ENCODE results near the gene RTTN.

Gene RTTN

DNA sequence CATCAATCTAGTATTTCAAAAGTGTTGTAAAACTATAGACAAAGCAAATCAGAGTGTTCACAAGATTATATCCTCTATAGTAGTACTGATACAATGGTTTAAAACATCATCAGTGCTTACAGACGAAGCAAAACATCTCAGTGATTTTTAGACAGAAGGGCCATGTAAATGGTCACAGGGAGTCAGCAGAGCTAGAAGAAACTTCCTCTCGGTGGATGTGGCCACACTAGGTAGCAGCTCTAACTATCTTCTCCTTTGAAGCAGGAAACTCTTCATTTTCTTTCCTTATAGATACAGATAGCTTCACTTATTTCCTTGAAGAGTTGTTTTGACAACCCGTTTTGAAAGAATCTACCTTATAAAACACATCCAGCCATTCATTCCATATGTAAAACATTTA is 177.4 kb downstream of the RTTN start:
- Histone ChIP-seq H3K27me3 (ENCODE audit: control insufficient read depth, insufficient read depth, low read length) (no peaks in the 10 kb centered on the region), H3K4me3 (ENCODE audit: low read depth, low read length) (no peak overlapping the region), H3K9me3 (ENCODE audit: control insufficient read depth, insufficient read depth, low read depth, low read length) (no peaks in the 10 kb centered on the region)

DNA sequence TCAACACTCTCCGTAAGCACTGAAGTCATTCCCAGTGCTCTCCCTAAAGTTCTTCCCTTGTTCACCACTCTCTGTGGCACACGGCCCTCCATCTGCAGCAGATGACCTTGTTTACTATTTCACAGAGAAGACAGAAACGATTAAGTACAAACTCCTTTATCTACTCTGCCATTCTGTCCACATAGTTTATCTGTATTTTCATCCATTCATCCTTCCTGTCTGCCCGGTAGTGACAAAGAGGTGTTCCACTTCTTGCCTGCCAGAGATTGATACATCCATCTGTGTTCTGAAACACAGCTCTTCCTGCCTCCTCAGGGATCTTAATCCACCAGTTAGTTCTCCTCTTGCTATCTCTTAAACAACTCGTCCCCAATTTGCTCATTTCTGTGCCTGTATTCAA is 179.9 kb downstream of the RTTN start:
- Histone ChIP-seq H3K9ac (ENCODE audit: low read length) (no peak overlapping the region), H3K4me1 (ENCODE audit: control insufficient read depth, insufficient read depth, low read length) (no peaks in the 10 kb centered on the region), H3K27ac (ENCODE audit: low read depth, low read length) (no peak overlapping the region), H3K27me3 (ENCODE audit: control insufficient read depth, insufficient read depth, low read length) (no peaks in the 10 kb centered on the region), H3K9me3 (ENCODE audit: control insufficient read depth, insufficient read depth, low read depth, low read length) (no peaks in the 10 kb centered on the region), H3K36me3 (ENCODE audit: control insufficient read depth, insufficient read depth, low read length) (peaks cover 28% of the 10 kb centered on the region), H3K4me3 (ENCODE audit: low read depth, low read length) (no peak overlapping the region)

More for the DNA sequence above, 177.4 kb downstream of the RTTN start:
- H3K27ac ChIP-seq (ENCODE audit: low read depth, low read length), result no peak overlapping the region
- peaks cover 19% of the 10 kb centered on the region for H3K36me3 ChIP-seq (ENCODE audit: control insufficient read depth, insufficient read depth, low read length)
- no peaks in the 10 kb centered on the region for H3K4me1 ChIP-seq (ENCODE audit: control insufficient read depth, insufficient read depth, low read length)
- no peak overlapping the region for H3K9ac ChIP-seq (ENCODE audit: low read length)

DNA sequence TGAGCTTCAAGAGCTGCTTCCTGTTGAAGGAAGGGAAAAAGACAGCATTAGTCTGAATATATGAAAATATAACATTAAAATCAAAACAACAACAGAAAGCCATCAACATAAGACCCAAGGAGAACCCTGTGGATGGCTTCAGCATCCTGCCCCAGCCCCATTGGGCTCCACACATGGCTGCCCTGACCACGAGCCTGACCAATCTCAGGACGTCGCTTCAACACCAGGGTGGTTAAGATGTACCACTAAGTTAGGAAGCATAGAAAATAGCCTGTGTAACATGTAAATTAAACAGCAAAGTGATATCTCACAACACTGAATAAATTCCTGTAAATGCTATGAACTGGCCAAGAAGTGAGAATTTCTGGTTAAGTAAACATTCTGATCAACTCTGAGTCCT is 180.7 kb downstream of the RTTN start:
- Histone ChIP-seq H3K36me3 (ENCODE audit: control insufficient read depth, insufficient read depth, low read length) (peaks cover 28% of the 10 kb centered on the region), H3K27ac (ENCODE audit: low read depth, low read length) (no peak overlapping the region), H3K27me3 (ENCODE audit: control insufficient read depth, insufficient read depth, low read length) (no peaks in the 10 kb centered on the region), H3K9ac (ENCODE audit: low read length) (no peak overlapping the region), H3K9me3 (ENCODE audit: control insufficient read depth, insufficient read depth, low read depth, low read length) (no peaks in the 10 kb centered on the region), H3K4me1 (ENCODE audit: control insufficient read depth, insufficient read depth, low read length) (no peaks in the 10 kb centered on the region), H3K4me3 (ENCODE audit: low read depth, low read length) (no peak overlapping the region)

DNA sequence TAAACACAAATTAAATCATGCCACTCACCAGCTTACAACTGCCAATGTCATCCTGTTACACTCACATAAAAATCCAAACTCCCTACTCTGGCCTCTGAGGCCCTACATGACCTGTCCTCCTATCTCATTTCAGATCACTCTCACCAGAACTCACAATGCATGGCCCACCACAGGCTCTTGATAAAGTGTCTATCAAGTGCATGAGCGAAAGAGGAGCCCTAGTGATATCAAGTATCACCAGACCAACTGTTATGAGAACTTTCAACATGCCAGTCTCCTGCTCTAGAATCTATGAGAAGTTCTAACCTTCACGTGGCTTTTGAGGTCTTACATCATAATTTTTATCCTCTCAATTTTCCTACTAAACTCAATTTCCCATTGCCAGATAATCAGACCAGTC is 181.4 kb downstream of the RTTN start:
- Histone ChIP-seq H3K4me3 (ENCODE audit: low read depth, low read length) (no peak overlapping the region), H3K36me3 (ENCODE audit: control insufficient read depth, insufficient read depth, low read length) (peaks cover 28% of the 10 kb centered on the region), H3K4me1 (ENCODE audit: control insufficient read depth, insufficient read depth, low read length) (no peaks in the 10 kb centered on the region), H3K9ac (ENCODE audit: low read length) (no peak overlapping the region), H3K9me3 (ENCODE audit: control insufficient read depth, insufficient read depth, low read depth, low read length) (no peaks in the 10 kb centered on the region), H3K27me3 (ENCODE audit: control insufficient read depth, insufficient read depth, low read length) (no peaks in the 10 kb centered on the region), H3K27ac (ENCODE audit: low read depth, low read length) (no peak overlapping the region)

GRCh38 chr18:70022636-70023035 is 182.9 kb downstream of the RTTN start:
- H3K9ac ChIP-seq (ENCODE audit: low read length), result no peak overlapping the region
- peaks cover 24% of the 10 kb centered on the region for H3K36me3 ChIP-seq (ENCODE audit: control insufficient read depth, insufficient read depth, low read length)
- no peak overlapping the region for H3K4me3 ChIP-seq (ENCODE audit: low read depth, low read length)
- H3K27ac ChIP-seq (ENCODE audit: low read depth, low read length), result no peak overlapping the region
- no peaks in the 10 kb centered on the region for H3K4me1 ChIP-seq (ENCODE audit: control insufficient read depth, insufficient read depth, low read length)
- no peaks in the 10 kb centered on the region for H3K9me3 ChIP-seq (ENCODE audit: control insufficient read depth, insufficient read depth, low read depth, low read length)
- no peaks in the 10 kb centered on the region for H3K27me3 ChIP-seq (ENCODE audit: control insufficient read depth, insufficient read depth, low read length)

- H3K36me3 ChIP-seq (ENCODE audit: control insufficient read depth, insufficient read depth, low read length), result peaks cover 30% of the 10 kb centered on the region
- H3K4me3 ChIP-seq (ENCODE audit: low read depth, low read length), result no peak overlapping the region
- H3K27ac ChIP-seq (ENCODE audit: low read depth, low read length), result no peak overlapping the region
- no peaks in the 10 kb centered on the region for H3K27me3 ChIP-seq (ENCODE audit: control insufficient read depth, insufficient read depth, low read length)
- H3K9me3 ChIP-seq (ENCODE audit: control insufficient read depth, insufficient read depth, low read depth, low read length), result no peaks in the 10 kb centered on the region
- H3K4me1 ChIP-seq (ENCODE audit: control insufficient read depth, insufficient read depth, low read length), result no peaks in the 10 kb centered on the region
- H3K9ac ChIP-seq (ENCODE audit: low read length), result no peak overlapping the region
Measured at GRCh38 chr18:70021498-70021897, 184.0 kb downstream of the RTTN start.

GRCh38 chr18:70021043-70021442 is 184.4 kb downstream of the RTTN start:
- Histone ChIP-seq H3K9ac (ENCODE audit: low read length) (no peak overlapping the region), H3K4me1 (ENCODE audit: control insufficient read depth, insufficient read depth, low read length) (no peaks in the 10 kb centered on the region), H3K27me3 (ENCODE audit: control insufficient read depth, insufficient read depth, low read length) (no peaks in the 10 kb centered on the region), H3K36me3 (ENCODE audit: control insufficient read depth, insufficient read depth, low read length) (peaks cover 30% of the 10 kb centered on the region), H3K4me3 (ENCODE audit: low read depth, low read length) (no peak overlapping the region), H3K9me3 (ENCODE audit: control insufficient read depth, insufficient read depth, low read depth, low read length) (no peaks in the 10 kb centered on the region), H3K27ac (ENCODE audit: low read depth, low read length) (no peak overlapping the region)

- no peaks in the 10 kb centered on the region for H3K4me1 ChIP-seq (ENCODE audit: control insufficient read depth, insufficient read depth, low read length)
- H3K9me3 ChIP-seq (ENCODE audit: control insufficient read depth, insufficient read depth, low read depth, low read length), result no peaks in the 10 kb centered on the region
- H3K36me3 ChIP-seq (ENCODE audit: control insufficient read depth, insufficient read depth, low read length), result peaks cover 27% of the 10 kb centered on the region
- H3K4me3 ChIP-seq (ENCODE audit: low read depth, low read length), result no peak overlapping the region
- H3K27me3 ChIP-seq (ENCODE audit: control insufficient read depth, insufficient read depth, low read length), result no peaks in the 10 kb centered on the region
- no peak overlapping the region for H3K9ac ChIP-seq (ENCODE audit: low read length)
- H3K27ac ChIP-seq (ENCODE audit: low read depth, low read length), result no peak overlapping the region
Measured at GRCh38 chr18:70019991-70020390, 185.5 kb downstream of the RTTN start.

DNA sequence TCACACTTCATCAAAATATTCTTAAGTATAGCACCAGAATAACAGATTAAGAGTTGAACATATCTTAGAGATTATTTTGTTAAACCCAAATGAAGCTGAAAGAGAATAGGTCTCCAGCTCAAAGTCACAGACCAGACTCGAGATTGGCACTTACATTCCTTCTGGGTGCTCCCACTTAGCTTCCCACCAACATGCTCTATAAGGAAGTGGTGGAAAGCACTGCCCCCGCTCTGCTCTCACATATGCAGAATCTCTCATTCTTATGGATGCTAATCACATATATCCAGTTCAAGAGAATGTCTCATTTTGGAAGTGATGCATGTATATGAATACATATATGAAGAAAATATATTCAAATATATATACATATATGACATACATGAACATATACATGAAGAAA is 186.4 kb downstream of the RTTN start:
- Histone ChIP-seq H3K4me1 (ENCODE audit: control insufficient read depth, insufficient read depth, low read length) (no peaks in the 10 kb centered on the region), H3K9ac (ENCODE audit: low read length) (no peak overlapping the region), H3K36me3 (ENCODE audit: control insufficient read depth, insufficient read depth, low read length) (peaks cover 20% of the 10 kb centered on the region)

DNA sequence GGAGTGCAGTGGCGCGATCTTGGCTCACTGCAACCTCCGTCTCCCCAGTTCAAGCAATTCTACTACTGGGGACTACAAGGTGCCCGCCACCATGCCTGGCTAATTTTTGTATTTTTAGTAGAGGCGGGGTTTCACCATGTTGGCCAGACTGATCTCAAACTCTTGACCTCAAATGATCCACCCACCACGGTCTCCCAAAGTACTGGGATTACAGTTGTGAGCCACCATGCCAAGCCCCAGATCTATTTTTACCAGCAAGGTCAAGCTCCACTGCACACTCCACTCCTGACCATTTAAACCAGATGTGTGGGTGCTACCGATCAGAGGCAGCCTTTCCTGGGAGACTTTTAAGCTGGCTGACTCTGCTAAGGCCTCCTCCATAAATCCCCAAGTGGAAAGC is 190.4 kb downstream of the RTTN start:
- peaks cover 6% of the 10 kb centered on the region; the same call in 1 of the 2 replicates for H3K36me3 ChIP-seq (ENCODE audit: control insufficient read depth, insufficient read depth, low read length)
- no peak overlapping the region for H3K4me3 ChIP-seq (ENCODE audit: low read depth, low read length)
- no peak overlapping the region for H3K9ac ChIP-seq (ENCODE audit: low read length)
- no peaks in the 10 kb centered on the region for H3K27me3 ChIP-seq (ENCODE audit: control insufficient read depth, insufficient read depth, low read length)
- H3K4me1 ChIP-seq (ENCODE audit: control insufficient read depth, insufficient read depth, low read length), result no peaks in the 10 kb centered on the region
- no peaks in the 10 kb centered on the region for H3K9me3 ChIP-seq (ENCODE audit: control insufficient read depth, insufficient read depth, low read depth, low read length)
- no peak overlapping the region for H3K27ac ChIP-seq (ENCODE audit: low read depth, low read length)

More for the DNA sequence above, 186.4 kb downstream of the RTTN start:
- Histone ChIP-seq H3K27me3 (ENCODE audit: control insufficient read depth, insufficient read depth, low read length) (no peaks in the 10 kb centered on the region), H3K4me3 (ENCODE audit: low read depth, low read length) (no peak overlapping the region), H3K9me3 (ENCODE audit: control insufficient read depth, insufficient read depth, low read depth, low read length) (no peaks in the 10 kb centered on the region), H3K27ac (ENCODE audit: low read depth, low read length) (no peak overlapping the region)

- H3K27ac ChIP-seq (ENCODE audit: low read depth, low read length), result no peak overlapping the region
- H3K9me3 ChIP-seq (ENCODE audit: control insufficient read depth, insufficient read depth, low read depth, low read length), result no peaks in the 10 kb centered on the region
- no peaks in the 10 kb centered on the region for H3K27me3 ChIP-seq (ENCODE audit: control insufficient read depth, insufficient read depth, low read length)
- peaks cover 4% of the 10 kb centered on the region for H3K36me3 ChIP-seq (ENCODE audit: control insufficient read depth, insufficient read depth, low read length)
- H3K9ac ChIP-seq (ENCODE audit: low read length), result no peak overlapping the region
- no peaks in the 10 kb centered on the region for H3K4me1 ChIP-seq (ENCODE audit: control insufficient read depth, insufficient read depth, low read length)
- no peak overlapping the region for H3K4me3 ChIP-seq (ENCODE audit: low read depth, low read length)
Measured at GRCh38 chr18:70005580-70005979, 199.9 kb downstream of the RTTN start.

- peaks cover 4% of the 10 kb centered on the region for H3K36me3 ChIP-seq (ENCODE audit: control insufficient read depth, insufficient read depth, low read length)
- no peak overlapping the region for H3K27ac ChIP-seq (ENCODE audit: low read depth, low read length)
- H3K9ac ChIP-seq (ENCODE audit: low read length), result no peak overlapping the region
- no peaks in the 10 kb centered on the region for H3K4me1 ChIP-seq (ENCODE audit: control insufficient read depth, insufficient read depth, low read length)
- H3K27me3 ChIP-seq (ENCODE audit: control insufficient read depth, insufficient read depth, low read length), result no peaks in the 10 kb centered on the region
- no peak overlapping the region for H3K4me3 ChIP-seq (ENCODE audit: low read depth, low read length)
- H3K9me3 ChIP-seq (ENCODE audit: control insufficient read depth, insufficient read depth, low read depth, low read length), result no peaks in the 10 kb centered on the region
Measured at GRCh38 chr18:70004696-70005095, 200.8 kb downstream of the RTTN start.
